Left cardiac atrium (tissue), 4 donors: ENCODE data around the gene GRM5. TPM values are rescaled to one million over a fixed set of nuclear protein-coding genes. Genes with fewer than 3 reads are reported as not detected.
"Not testable (repeated sequence)": the region's sequence is repeated elsewhere in the genome, so short reads cannot be mapped to it uniquely, and the experiment has no call there.

Experiments used
- ATAC-seq, 2 donors: fragments of 200-7000 bp; cut with Tn5 transposase; one replicate each; pipeline ENCODE4 v1.9.1; 2020; ENCODE audit warnings: mild to moderate bottlenecking in 2 of 2, moderate library complexity in 2 of 2
- DNase-seq: peaks from one replicate; pipeline ENCODE4 v3.0.0-alpha.2; 2020
- intact Hi-C, 2 donors: fragments of 100-400 bp; cut with DNase I; formaldehyde crosslinking; loops; one replicate each; pipeline versions ENCODE4 v1.14.1 to v1.15.1; 2022 to 2023
- long read RNA-seq: library from polyadenylated mRNA; unstranded; transcript quantifications from one replicate; pipeline ENCODE4 v2.0.0, GENCODE V29; 2021
- total RNA-seq, 2 donors: library from RNA; stranded (reverse); fragmentation: NEBNext Ultra II Directional; extraction: Animal tissue kit (Norgen Biotek cat#: 25700); gene quantifications; one replicate each; pipeline ENCODE4 v1.2.1, GENCODE V29; 2021
- donor health status: DM: no; HTN: yes; CAD: no.
- donor health status: DM: no; HTN: yes; CAD: no; lungs with severe emphysema.
- donor health status: DM: yes; HTN: yes; CAD: no.
- donor health status: Dilated cardiomyopathy.

GRM5 gene
- under 1 TPM; 0.03 to 0.09 TPM for total RNA-seq
- long read RNA-seq: 0 reads

DNA sequence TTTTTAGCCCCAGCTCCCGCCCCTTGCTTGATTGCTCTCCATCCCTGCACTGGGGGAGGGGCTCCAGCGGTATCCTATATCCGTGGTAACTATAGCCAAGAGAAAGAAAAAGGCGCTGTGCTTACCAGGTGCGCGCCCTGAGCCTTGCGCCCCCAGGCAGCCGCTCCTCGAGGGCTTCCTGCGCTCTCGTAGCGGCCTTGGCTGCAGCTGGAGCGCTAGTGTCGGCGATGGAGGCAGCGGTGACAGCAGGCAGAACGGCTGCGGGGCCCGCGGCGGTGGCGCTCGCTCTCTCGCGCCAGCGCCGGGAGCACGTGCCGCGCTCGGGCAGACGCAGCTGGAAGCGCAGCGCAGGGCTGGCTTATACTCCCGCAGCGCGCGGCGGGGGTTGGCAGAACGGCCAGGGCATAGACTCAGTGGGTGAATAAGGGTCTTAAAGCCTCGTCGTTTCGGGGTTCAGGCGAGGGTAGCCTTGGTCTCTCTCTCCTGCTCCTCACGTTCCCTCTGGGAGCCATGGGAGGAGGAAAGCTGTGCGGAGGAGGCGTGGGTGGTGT, at the start of gene GRM5:
TSS of gene GRM5 (minus strand) at position 332 of the 551 bp plus-strand sequence. CDS start 18,110 bp downstream, outside the sequence.
- DNase-seq, ATAC-seq, intact Hi-C loops: not testable (repeated sequence)

DNA sequence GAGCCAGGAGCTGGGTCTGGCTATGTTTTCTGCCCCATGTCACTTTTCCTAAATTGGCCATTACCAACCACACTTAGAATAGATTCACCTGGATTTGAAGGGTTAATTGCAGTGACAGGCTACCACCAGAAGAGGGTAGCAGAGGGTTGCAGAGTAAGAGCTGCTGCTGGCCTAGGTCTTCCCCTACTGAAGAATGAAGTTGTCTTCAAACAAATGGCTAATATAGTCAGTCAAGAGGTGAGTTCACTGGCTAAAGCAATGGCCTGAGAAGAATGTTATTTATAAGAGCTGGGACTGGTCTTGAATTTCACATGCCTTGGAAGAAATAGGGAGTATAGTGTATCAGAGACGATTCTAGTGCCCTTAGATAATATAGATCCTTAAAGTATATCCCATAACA, 32.2 kb upstream of the GRM5 start:
- peak; percentile 50 to 52 for ATAC-seq
- intact Hi-C loops, DNase-seq: not testable (repeated sequence)

DNA sequence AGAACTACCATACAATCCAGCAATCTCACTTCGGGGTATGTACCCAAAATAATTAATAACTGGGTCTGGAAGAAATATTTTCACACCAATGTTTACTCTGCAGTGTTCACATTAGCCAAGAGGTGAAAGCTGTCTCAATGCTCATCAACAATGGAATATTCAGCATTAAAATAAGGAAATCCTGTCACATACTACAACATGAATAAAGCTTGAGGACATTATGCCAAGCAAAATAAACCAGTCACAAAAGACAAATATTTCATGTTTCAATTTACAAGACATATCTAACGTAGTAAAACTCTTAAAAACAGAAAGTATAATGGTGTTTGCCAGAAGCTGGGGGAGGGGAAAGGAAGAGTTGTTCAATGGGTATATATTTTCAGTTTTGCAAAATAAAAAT, 28.0 kb upstream of the GRM5 start:
- DNase-seq, intact Hi-C loops, ATAC-seq: not testable (repeated sequence)

DNA sequence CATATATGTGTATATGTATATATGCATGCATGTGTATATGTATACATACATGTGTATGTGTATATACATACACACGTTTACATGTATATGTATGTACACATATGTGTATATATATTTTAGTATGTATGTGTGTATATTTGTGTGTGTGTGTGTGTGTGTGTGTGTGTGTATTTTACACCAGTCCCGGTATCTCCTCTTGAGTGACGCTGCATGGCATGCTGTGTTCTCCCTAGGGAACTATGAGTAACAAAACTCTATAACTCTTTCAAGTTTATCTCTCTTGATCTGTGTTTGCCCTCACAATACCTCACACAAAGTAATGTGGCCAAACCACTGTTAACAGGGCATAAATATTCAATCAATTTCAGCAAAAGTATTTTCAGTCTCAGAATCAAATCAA, 19.2 kb upstream of the GRM5 start:
- intact Hi-C loops, DNase-seq: not testable (repeated sequence)

DNA sequence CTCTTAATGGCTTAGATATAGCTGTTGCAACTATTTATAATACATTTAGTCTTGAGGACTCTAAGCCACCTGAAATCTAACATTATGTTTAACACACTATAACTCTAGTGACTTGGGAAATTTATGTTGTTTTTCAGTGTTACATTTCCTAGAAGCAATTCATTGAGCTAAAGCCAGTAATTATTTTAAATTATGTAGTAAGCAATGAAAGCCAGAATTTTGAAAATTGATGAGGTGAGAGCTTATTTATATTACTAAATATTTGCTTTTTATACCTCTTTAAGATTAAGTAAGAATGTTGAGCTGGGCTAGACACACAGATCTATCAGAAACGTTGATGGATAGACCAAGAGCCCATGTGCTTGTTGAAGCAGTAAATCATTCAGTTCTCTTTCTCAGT, 5.1 kb upstream of the GRM5 start:
- intact Hi-C loops, ATAC-seq, DNase-seq: not testable (repeated sequence)

More for the DNA sequence above, 19.2 kb upstream of the GRM5 start:
- ATAC-seq: not testable (repeated sequence)

DNA sequence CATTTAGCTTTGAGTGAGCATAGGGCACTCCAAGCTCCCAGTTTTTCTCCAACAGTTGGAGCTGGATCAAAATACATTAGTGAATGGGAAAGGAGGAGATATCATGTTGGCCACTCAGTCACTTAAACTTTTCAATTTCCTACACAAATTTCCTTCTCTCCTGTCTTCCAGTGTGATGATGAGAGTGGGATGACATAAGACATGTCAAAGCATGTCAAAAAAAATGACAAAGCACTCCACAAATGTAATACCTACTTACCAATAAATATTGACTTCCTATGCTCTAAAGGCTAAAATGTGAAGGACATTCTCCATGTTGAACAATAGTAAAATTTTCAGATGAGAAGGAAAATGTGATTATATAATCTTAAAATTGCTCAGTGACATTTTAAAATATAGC, 1.5 kb upstream of the GRM5 start:
- intact Hi-C loops: no loop called here
- DNase-seq (no peak), ATAC-seq (no peak)

DNA sequence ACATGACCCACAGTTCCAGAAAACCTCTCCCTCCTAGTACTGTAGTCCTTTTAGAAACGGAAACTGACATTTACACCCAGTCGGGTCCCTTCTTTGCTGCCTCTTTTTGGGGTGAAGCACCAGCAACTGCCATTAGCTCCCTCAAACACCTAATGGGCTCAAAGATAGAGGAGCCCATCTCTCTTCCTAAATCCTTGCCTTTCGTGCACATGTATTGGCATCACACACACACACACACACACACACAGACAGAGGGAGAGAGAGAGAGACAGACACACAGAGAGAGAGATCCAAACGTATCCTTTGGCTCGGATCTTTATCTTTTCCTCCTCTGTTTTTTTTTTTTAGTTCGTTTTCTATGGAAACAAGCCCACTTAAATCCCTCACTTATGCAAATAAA, 716 bp downstream of the GRM5 start:
- ATAC-seq (no peak), DNase-seq (no peak)
- intact Hi-C loops: no loop called here

DNA sequence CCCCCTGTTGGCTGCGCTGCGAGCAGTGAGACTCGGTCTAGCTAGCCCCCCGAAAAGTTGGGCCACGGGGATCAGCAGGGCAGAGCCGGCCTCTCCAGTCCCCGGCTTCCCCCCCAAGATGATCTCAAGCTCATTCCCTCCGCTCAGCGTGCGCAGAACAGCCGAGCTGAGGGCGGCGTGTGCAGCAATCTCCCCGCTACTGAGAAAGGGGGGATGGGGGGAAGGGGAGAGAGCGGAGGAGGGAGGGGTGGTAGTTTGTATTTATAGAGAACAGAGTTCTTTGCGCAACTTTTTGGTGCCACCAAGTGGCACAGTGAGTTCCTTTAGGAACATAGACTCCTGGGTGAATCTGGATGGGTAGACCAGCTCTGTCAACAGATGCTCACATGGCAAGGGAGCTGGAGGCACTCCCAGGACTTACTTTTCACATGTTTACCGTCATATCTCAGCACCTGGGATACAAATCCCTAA, 2.3 kb downstream of the GRM5 start:
- DNase-seq, ATAC-seq, intact Hi-C loops: not testable (repeated sequence)

DNA sequence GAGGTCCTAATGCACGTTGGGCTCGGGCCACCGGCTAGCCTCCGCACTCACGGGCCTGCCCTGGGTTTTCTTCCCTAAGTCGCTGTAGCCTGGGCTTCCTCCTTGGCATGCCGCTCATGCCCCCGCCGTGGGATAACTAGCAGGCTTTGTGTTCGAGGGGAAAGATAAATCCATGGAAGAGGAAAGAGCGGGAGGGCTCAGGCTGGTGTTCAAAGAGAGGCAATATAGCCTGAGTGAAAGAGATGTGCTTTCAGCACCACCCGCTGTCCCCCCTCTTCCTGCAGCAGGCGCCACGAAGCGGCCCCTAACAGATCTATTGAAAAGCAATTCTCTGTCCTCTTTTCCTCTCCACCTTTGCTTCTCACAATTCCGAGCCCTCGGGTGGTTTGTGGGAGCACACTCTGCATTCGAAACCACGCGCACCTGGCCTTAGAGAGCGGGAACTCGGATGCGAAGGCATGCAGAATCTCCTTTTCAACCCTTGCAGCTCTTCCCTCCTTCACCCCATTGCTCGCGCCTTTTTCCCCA, 2.9 kb downstream of the GRM5 start:
- ATAC-seq, DNase-seq, intact Hi-C loops: not testable (repeated sequence)

DNA sequence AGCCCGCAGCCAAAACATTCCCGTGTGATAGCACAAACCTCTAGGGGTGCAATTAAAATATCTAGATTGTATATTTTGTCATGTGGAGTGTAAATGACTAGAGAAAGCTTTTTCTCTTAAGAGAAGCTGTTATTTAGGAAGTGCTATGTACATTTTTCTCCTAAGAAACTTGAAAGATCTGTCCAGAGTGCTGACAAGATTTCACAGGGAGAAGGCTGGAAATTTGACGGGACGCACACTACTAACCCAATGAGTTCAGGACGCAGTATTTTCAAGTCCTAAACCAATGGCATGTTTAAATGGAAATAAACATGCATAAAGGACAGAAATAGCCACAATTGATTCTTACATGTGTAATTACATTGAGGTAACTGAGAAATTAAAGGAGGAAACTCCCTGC, 3.9 kb downstream of the GRM5 start:
- DNase-seq, intact Hi-C loops, ATAC-seq: not testable (repeated sequence)

DNA sequence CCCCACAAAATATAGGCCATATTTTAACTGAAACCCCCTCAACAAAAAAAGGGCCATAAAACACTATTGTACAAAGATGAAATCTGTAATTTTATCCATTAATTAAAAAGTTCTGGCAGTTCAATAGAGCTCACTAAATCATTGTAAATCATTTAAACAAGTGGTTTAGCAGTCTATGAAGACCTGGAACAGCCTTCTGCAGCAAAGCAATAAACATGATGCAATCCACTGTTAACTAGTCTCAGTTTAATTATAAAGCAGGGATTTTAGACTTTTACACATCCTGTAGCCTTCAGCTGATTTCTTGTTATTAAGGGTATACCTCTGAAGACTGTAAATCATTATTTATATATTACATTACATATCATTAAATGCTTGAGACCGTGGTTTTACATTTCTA, 8.4 kb downstream of the GRM5 start:
- ATAC-seq, intact Hi-C loops, DNase-seq: not testable (repeated sequence)

DNA sequence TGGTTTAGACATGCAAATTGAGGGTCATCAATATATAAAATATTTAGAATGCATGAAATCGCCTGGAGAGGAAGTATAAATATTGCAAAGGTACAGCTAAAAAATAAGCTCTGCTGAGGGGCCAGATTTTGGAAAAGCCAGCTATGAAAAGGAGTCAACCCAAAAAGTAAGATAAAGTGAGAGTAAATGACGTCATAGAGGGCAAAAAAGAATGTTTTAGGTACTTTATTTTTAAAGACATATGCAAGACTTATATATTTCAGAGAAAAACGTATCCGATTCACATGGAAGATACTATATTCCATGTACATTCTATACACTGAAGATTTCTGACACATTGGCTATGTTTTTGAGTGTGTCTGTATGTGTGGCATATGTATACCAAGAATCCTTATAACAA, 13.6 kb downstream of the GRM5 start:
- intact Hi-C loops: no loop called here
- DNase-seq (no peak), ATAC-seq (no peak)

DNA sequence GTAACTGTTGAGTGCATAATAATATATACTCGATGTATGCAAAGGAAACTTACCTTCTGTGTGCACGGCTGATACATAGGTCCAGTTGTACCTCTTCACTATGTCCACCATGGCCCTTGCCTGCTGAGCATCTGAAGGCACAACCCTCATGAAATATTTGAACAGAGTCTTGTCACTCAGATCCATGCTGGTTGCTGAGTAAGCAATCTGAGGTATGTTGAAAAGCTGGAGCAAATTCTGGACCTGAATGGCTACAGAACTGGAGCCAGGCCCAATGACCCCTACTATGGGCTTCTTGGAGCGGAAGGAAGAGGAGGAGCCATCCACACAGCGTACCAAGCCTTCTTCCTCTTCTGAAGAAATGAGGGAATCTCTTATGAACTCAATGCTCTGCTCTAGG, 18.6 kb downstream of the GRM5 start:
- DNase-seq, intact Hi-C loops, ATAC-seq: not testable (repeated sequence)

DNA sequence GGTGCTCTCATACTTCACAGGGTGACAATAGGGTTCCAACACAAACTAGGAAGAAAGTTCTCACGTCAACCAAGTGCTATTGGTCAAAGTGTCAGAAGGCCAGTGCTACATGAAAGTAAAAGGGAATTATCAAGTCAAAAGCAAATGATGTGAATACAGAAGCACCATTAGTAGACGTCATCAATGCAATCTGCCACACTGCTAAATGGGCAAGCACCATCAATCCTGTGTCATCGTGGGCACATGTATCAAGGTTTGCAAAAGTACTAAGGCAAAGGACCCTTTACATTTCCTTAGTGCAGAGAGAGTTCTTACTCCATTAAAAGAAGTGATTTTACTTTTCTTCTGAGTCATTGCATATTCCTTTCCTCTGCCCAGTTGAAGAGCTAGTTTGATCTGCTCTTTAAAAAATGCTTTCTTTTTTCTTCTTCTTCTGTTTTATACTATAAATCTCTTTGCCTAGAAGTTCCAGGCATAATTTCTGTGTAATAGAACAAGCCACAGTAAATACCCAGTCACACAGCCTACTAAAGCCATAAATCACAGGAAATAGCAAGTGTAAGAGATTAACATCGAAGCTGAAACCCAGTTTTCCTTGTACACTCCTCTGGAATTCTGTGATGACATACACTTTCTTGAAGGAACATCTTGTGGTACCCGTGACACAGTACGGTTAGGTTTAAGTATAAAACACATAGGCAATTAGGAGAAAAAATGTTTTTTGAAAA, 21.8 kb downstream of the GRM5 start:
- ATAC-seq, intact Hi-C loops, DNase-seq: not testable (repeated sequence)

DNA sequence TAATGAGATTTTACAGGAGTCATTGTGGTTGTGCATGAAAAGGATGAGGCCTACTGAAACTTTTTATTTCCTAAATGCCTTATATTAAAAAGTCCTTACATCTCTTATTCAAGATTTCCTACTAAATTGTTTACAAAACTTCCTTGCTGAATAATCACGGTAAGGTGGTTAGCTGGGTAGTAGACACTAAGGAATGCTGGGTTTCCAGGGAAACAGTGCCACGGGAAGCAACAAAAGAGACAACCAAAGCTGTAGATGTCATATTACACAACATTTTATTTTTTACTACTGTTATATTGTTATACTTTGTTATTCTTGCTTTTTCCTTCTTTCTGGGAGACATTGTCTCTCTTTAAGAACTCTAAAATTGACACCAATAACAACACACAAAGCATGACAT, 36.1 kb downstream of the GRM5 start:
- ATAC-seq, intact Hi-C loops, DNase-seq: not testable (repeated sequence)

DNA sequence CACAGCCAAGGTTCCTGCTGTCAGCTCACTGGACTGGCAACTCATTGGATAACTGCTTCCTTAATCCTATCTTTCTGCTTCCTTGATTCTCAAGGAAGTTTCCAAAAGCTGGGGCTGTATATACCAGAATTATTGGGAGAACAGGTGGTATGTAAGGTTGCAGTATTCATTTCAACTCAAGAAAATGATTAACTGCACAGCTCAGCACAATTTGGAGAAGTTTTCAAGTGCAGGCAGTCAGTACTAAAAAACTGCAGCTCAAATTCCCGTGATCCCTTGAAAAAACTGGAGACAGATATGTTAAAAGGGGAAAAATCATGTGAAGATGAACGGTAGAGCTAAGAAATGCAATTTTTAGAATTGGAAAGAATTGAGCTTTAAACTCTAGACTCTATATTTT, 44.4 kb downstream of the GRM5 start:
- ATAC-seq (no peak), DNase-seq (no peak)
- intact Hi-C loops: no loop called here

DNA sequence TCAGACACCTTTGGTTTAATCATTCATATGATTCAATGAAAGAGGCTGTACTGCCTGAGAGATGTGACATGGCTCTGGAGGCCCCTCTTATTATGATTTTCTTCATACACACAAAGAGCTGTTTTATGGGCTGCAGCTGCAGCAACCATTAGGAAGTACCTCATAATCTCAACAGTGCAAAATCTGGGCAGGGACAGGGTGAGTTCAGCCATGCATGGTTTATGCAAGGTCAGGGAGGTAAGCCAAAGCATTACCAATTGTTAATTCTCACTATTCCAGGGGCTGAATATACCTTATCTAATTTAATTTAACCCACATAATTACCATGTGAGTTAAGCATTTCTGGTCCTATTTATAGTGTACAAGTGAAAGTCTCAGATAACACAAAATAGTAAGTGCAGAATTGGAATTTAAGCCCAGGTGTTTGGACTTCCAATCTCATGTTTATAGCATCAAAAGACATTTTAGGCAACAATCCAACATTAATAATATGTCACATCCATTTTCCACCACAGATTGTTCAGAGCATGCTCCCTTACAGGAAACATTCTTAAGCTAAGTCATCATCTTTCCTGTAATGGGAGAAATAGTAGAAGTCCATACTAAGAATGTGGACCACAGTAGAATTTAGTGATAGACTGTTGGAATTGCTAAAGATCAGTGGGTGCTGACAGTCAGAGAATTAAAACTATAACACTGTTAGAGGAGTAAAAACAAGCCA, 45.8 kb downstream of the GRM5 start:
- intact Hi-C loops, DNase-seq, ATAC-seq: not testable (repeated sequence)

DNA sequence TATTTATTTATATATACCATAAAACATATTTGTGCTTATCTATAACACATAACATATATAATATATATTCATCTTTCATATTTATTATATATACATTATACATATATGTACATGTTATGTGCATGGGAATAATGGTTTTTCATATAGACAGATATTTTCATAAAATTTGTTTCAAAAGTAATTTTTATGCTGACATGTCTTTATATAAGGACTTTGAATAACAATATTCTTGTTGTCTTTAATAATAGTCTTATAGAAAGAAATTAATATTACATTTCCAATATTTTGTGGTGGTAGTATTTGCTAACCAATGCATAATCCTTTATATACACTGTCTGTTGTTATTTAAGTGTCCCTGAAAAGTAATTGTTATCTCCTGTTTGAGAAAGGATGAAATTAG, 49.6 kb downstream of the GRM5 start:
- intact Hi-C loops: no loop called here
- ATAC-seq: no peak

DNA sequence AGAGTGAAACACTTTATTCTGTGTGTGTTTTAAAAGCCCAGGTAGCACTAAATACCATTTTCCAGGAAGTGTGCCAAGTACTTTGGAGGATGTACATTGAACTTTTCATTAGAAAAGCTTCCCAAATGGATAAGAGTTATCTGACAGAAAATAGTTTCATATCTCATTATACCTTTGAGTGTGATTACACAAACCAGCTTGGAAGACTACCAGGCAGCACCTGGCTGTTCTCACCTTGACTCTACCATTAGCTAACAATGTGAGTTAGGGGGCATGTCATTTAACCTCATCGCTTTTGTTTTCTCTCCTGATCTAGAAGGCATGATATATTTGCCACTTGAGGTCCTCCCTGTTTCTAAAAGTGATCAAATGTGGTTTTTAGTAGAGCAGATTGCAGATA, 50.2 kb downstream of the GRM5 start:
- no peak for DNase-seq
- ATAC-seq: no peak
- intact Hi-C loops: no loop called here

More for the DNA sequence above, 49.6 kb downstream of the GRM5 start:
- DNase-seq: no peak

DNA sequence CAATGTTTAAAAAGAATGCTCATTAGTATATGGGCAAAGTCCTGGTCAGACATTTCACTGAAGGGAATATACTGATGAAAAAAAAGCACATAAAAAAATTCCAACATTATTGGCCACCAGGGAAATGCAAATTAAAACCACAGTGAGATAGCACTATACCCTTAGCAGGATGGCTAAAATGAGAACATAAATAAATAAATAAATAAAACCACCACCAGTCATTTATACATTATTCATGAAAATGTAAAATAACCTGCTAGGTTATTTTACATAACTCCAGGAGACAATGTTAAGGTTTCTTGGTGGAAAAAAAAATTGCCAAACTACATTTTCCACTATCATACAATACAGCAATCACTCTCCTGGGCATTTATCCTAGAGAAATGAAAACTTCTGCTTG, 64.9 kb downstream of the GRM5 start:
- ATAC-seq, intact Hi-C loops, DNase-seq: not testable (repeated sequence)
